Fibroblast of villous mesenchyme (primary cell): ENCODE data around the gene NOTO. TPM values are rescaled to one million over a fixed set of nuclear protein-coding genes. Genes with fewer than 3 reads are reported as not detected.
A peak's percentile ranks its signal among the peaks of the same experiment; 100 is the strongest.

ENCODE experiments used
- DNase-seq: peaks from one replicate; pipeline ENCODE4 v3.0.0-alpha.2; 2010; ENCODE audit warnings: low read depth
- H3K4me3 ChIP-seq: 2 replicates; pipeline ENCODE4 v1.5.1; 2011; ENCODE audit warnings: low read depth, mild to moderate bottlenecking, low read length
- CTCF ChIP-seq: IDR thresholded peaks from 2 replicates; pipeline ENCODE4 v1.5.1; 2012; ENCODE audit warnings: low read depth, mild to moderate bottlenecking, low read length; ENCODE audit not compliant: insufficient read depth
- total RNA-seq: library from RNA; depleted of rRNA; stranded (reverse); fragments of >200 nt; gene quantifications from 2 replicates; pipeline ENCODE4 v1.2.3, GENCODE V29; 2012

Gene NOTO
- total RNA-seq, 1 donor, result not detected

- TF ChIP-seq CTCF, result no peak
- no peak for DNase-seq
- no peak overlapping the region for H3K4me3 ChIP-seq
Observed at GRCh38 chr2:73172963-73173362, 29.4 kb upstream of the NOTO start.

- H3K4me3 ChIP-seq, result no peak overlapping the region
- TF ChIP-seq CTCF, result no peak
- no peak for DNase-seq
Observed at GRCh38 chr2:73173781-73174180, 28.6 kb upstream of the NOTO start.

DNA sequence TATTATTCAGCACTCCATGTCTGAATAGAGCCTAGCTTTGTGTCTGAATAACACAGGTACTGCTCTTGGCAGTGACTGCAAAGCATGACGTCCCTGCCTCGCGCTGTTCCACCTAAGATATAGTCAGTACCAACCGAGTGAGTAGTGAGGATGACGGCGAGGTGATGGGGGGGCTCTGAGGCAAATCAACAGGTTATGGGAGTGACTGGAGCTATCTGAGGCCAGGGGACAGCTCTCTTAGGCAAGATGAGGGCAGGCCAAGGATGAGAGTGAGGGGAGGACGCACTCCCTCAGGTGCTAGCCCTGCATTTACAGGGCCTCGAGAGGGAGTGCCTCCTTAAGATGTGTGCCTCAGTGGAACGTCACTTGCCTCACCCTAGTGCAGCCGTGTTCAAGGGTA, 28.1 kb upstream of the NOTO start:
- no peak overlapping the region for H3K4me3 ChIP-seq
- no peak for TF ChIP-seq CTCF
- DNase-seq, result no peak

DNA sequence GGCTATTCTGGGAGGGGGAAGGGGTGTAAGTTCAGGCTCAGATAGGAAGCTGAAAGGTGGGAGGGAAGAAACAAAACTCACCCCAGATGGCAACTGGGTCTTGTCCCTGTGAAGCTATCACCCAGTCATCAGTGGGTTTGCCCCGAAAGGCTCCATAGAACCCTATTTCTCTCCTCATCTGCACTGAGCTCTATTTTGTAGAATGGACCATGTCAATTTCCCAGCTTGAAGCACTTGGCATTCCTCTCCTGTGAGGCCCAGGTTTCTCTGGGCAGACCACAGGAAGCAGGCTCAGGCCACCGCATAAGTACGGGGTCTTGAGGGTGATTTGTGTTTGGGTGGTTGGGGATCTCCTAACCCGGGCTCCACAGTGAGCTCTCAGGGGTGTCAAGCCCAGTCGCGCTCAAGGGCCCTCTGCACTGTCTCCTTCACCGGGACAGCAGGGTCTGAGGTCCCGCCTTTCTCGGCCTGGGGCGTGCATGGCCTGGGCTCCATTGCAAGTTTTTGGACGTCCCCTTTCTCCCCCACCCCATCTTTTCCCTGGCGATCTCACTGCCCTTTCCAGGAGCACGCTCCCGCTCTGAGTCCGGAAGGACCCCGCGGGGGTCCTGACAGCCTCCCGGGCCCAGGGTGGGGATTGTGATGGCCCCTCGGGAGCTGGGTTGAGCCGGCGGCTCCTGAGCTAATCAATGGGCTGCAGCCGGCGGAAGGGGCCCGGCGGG, 27.3 kb upstream of the NOTO start:
- TF ChIP-seq CTCF, result no peak
- peak overlapping the region; percentile 38 for H3K4me3 ChIP-seq
- no peak for DNase-seq

DNA sequence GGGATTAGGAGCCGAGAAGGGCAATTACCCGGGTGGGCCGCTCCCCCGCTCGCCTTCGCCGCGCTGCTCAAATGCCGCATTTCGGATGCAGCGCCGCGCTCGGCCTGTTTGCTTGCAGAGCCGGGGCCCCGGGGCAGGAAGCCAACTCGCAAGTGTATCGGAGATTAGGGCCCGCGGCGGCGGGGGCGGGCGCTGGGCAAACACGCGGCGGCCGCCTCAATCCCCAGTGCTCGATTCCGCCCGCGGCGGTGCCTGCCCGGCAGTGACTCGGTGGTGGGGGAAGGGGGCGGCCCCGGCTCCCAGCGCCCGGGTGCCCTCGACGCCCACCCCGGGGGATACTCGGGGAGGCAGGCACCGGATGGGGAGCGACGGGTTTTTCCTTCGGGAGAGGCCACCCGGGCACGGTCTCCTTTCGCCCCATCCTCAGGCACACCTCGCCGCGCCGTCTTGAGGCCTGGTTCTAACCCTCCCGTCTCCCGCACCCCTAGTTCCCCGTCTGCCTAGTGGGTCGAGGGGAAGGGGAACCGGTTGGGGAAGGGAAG, 26.6 kb upstream of the NOTO start:
- DNase-seq, result peak; percentile 53
- no peak for TF ChIP-seq CTCF
- peak overlapping the region; percentile 38 for H3K4me3 ChIP-seq

DNA sequence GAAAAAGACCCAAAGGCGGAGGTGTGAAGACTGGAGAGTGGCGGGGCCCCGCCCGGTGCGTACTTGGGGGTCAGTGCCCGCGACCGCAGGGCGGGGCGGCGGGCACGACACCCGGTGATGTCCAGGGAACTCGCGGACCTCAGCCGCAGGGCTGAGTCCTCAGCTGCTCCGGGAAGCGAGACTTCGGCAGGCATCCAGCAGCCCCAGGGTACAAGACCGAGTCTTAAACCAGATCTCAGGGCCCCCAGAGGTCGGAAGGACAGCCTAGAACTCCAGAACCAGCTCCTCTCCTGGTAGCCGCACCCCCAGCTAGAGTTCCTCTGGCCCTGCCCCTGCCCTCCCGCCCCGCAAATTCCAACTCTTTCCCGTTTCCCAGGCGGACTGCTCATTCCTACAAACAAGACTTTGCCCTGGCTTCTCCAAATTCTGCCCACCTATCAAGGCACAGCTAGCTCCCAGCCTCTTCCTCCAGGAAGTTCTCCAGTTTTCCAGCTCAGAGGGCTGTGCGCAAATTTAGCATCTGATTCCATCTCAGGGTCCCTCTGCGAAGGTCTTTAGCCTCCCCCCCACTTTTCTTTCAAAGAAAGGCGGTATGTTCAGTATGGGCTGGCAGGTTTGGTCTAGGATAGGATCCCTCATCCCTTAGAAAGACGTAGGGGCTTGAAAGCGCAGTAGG, 26.0 kb upstream of the NOTO start:
- H3K4me3 ChIP-seq, result peak overlapping the region; percentile 76
- DNase-seq, result no peak

More for the DNA sequence above, 26.0 kb upstream of the NOTO start:
- TF ChIP-seq CTCF, result no peak
